ENCODE data around the gene PPEF1. TPM values are rescaled to one million over a fixed set of nuclear protein-coding genes. Genes with fewer than 3 reads are reported as not detected.
A peak's percentile ranks its signal among the peaks of the same experiment; 100 is the strongest.

Gene PPEF1, protein sequence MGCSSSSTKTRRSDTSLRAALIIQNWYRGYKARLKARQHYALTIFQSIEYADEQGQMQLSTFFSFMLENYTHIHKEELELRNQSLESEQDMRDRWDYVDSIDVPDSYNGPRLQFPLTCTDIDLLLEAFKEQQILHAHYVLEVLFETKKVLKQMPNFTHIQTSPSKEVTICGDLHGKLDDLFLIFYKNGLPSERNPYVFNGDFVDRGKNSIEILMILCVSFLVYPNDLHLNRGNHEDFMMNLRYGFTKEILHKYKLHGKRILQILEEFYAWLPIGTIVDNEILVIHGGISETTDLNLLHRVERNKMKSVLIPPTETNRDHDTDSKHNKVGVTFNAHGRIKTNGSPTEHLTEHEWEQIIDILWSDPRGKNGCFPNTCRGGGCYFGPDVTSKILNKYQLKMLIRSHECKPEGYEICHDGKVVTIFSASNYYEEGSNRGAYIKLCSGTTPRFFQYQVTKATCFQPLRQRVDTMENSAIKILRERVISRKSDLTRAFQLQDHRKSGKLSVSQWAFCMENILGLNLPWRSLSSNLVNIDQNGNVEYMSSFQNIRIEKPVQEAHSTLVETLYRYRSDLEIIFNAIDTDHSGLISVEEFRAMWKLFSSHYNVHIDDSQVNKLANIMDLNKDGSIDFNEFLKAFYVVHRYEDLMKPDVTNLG
- not detected in 2 replicates for total RNA-seq

DNA sequence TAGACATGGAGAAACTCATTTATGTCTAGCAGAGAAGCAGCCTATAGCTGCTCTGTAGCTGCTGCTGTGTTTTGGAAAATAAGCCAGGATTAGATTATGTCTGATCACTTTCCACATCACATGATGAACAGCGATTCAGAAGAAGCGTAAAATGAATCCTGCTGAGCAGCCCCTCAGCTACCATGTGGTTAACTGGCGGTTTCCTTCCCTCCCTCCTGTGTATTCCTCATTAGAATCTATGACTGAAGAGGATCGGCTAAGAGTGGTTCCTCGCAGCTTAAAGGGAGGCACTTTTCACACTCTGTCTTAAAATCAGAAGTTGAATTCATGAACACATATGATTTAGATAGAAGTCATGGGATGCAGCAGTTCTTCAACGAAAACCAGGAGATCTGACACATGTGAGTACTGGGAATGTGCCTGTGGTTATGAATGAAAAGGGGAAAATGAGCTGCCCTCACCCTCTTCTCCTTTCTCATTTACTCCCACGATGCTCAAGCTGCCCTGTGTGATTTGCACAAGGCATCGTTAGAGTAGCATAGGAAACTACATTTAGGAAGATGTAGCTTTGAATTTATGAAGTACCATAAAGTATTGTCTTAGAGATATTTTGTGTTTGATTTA is at the start of gene PPEF1:
PPEF1 (plus strand) TSS at position 220 of the 624 bp plus-strand sequence; CDS start at position 356, 136 bp downstream.
- no peak for DNase-seq (ENCODE audit: low read depth in 2 of 2)

DNA sequence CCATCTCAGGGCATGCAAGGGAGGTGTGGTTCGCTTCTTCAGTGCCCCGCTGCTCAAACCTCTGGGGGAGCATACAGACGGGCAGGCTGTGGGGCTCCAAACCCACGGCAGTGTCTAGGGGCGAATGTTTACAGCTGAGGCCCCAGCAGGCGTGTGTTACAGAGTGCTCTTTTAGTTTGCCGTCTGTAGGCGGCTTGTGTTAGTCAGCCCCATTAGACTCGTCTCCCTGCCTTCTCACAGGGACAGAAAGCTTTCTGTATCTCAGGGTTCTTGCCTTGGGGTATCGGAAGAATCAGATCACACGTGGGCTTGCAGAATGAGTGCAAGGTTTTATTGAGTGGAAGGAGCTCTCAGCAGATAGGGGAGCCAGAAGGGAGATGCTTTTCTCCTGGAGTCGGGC is 46.2 kb upstream of the PPEF1 start:
- DNase-seq (ENCODE audit: low read depth in 2 of 2), result no peak

DNA sequence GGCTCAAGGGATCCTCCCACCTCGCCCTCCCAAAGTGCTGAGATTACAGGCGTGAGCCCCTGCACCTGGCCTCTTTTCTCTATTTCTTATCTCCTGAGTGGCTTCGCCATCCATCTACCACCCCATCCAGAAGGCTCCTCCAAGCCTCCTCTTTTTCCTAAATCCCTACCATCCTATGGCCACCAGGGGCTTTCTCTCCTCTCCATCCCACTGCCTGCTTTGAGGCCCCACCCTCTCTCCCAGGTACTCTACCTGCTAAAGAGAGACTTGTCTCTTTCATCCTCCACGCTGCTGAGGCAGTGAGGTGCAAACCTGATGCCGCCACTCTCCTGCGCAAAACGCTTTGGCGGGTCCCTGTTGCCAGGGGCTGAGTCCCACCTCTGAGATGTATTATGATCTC is 42.5 kb upstream of the PPEF1 start:
- no peak for DNase-seq (ENCODE audit: low read depth in 2 of 2)

DNA sequence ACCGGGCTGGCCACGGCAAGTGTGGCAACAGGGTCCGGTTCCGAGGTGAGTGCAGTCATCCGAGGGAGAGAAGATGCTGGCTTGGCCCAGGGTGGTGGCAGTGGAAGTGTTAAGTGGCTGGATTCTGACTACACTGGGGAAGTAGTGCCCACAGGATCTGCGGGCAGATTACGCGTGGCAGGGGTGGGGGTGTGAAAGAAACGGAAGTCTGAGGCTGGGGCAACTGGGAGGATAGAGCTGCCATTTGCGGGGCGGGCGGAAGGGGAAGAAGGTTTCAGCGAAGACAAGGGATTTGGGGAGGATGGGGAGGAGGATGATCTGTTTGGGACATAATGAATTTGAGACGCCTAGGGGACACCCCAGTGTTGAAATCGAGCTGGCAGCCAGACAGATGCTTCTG is 40.8 kb upstream of the PPEF1 start:
- DNase-seq (ENCODE audit: low read depth in 2 of 2), result no peak

DNA sequence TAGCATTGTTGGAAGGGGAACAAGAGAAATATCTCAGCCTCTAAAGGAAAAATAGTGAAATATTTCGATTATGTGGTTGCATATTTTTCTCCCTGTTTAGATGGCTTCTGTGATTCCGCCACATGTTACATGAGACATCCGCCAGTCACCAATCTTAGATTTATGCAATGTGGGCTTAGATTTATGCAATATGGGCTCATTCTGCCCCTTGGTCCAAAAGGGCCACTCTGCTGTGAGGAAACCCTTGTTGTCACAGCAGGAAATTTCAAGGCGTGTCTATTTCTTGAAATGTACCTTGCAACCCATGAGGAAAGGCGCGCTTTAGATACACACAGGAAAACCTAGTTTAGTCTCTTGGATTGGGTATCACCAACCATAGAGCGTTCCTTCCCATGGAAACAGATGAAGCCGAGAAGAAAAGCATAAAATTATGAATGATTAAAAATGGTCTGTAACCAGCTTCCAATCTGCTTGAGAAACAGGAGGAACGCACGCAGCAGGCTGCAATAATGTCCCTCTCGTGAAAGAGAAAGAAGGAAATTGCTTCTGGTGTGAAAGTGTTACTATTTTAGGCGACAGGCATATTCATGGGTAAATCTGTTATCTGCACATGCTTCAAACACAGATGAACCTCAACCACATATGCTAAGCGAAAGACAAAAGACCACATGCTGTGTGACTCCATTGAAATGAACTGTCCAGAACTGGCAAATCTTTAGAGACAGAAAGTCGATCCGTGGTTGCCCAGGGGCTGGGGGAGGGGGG is 39.2 kb upstream of the PPEF1 start:
- no peak for DNase-seq (ENCODE audit: low read depth in 2 of 2)

DNA sequence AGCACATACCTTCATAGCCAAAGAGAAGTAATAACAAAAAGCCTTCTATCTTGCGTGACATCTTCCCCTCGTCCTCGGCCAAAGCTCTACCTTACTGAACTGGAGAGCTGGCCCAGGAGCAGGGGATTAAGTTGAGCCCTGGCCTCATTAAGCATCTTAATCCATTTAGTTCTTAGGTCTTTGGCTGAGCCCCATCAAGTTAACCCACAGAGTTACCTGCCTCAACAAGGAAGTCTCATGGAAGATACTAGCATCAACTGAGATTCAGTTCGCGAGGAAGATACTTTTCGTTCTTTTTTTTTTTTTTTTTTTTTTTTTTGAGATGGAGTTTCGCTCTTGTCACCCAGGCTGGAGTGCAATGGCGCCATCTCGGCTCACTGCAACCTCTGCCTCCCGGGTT is 35.4 kb upstream of the PPEF1 start, which contains the start of gene RS1:
RS1 (minus strand) TSS at position 101 of the 400 bp plus-strand sequence; CDS start at position 61, 40 bp downstream.
- no peak for DNase-seq (ENCODE audit: low read depth in 2 of 2)

DNA sequence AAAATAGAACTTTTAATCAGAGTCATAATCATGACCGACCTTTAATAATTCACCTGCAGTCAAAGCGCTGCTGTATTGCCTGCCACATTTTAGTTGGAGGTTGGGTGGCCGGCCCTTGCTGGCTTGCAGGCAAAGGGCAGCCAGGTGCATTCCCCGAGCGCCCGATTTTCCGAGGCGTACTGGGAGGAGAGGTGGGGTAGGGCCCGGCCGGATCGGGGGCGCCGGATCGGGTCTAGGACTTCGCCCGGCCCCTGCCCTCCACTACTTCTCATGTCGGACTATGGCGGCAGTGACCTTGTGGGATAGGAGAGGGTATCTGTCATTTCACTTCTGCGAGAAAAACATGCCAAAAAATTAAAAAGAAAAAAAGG is 33.0 kb upstream of the PPEF1 start:
- DNase-seq (ENCODE audit: low read depth in 2 of 2), result no peak

DNA sequence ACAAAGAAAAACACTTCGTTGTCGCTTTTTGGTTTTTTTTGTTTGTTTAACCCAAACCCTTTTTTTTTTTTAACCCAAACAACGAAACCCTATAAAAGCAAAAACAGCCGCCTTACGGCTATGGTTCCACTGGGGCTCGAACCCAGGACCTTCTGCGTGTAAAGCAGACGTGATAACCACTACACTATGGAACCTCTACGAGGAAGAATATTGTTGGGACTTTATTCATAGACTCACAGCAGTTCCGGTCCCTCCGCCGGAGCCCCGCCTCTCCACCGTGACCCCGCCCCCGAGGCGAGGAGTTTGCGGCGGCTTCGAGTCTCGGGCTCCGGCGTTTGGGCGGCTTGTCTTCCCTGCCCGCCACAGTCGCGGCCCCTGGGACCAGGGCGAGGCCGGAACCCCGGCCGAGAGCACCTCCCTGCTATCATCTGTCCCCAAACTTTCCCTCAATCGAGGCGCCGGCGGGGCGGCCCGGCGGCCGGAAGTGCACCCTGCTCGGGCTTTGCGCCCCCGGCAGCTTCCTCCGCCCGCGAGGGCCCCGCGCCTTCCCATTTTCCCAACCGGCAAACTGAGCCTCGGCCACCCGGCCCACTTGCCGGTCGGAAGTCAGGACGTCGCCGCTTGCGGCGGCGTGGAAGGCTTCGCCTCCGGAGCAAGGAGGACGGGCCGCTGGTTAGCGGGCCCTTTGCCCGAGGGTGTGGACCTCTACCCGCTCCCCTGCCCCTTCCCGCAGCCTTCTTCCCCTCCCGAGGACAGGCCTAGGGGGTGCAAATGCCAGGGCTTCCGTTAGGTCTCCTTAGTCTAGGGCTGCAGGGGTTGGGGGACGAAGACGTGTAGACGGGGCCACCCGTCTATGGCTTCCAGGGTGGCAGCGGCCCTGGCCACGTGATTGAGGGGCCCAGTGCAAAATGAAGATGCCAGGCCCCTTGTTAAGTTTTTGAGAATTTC is 32.4 kb upstream of the PPEF1 start:
- DNase-seq (ENCODE audit: low read depth in 2 of 2), result peak; percentile 71 to 77

DNA sequence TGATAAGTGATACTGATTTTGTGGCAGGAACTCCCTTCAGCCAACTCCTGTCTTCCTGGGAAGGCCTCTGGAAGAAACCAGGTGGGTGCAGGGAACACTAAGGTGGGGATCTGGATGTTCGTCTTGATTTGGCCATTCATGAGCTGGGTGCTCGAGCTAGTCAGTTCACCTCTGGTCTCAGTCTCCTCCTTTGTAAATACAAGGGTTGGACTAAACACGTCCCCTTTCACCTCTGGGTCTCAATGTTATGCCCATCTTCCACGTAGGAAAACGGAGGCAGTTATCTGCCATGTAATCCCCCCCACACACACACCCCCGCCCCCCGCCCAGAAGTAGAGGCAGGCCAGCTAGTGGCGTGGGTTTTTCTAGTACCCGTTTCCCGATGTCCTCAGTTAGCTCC is 31.4 kb upstream of the PPEF1 start:
- DNase-seq (ENCODE audit: low read depth in 2 of 2), result no peak

DNA sequence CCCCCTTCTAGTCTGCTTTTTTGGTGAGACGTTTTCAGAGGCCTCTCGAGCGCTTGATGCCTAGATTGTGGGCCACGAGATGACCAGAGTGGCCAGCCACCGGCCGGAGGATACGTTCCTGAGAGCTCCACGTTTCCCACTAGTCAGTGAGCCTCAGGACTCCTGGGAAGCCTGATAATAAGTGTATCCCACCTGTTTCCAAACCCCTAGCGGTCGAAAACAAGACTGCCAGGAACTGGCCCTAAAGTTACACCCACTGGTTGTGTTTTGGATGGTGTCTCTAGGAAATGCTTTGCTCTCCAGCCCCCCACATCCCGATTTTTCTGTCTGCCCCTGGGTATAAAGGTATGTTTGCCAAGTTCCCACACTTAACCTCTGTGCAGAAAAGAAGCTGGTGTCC is 31.0 kb upstream of the PPEF1 start:
- peak; percentile 16 to 37 for DNase-seq (ENCODE audit: low read depth in 2 of 2)

DNA sequence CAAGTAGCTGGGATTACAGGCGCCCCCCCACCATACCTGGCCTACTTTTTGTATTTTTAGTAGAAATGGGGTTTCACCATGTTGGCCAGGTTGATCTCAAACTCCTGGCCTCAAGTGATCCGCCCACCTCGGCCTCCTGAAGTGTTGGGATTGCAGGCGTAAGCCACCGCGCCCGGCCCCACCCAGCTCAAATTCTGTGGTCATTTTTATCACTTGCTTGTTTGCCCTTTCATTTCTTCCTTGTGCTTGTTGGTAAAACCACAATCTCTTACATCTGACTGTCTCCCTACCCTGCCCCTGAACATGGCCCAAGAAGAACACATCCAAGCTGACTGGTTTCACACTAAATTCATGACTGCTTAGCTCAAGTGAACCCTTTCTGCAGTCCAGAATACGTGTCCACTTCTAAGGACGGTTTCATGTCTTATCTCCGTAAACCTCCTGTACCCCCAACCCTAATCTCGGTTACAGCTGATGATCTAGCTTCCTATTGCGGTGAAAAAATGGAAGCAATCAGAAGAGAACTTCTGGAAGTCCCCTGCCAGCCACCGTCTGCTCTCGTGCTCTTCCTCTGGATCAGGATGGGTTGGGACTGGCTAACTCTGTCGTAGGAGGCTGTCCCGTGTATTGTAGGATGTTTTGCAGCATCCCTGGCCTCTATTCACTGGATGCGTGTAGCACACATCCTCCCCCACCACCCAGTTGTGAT is 30.1 kb upstream of the PPEF1 start:
- no peak for DNase-seq (ENCODE audit: low read depth in 2 of 2)

DNA sequence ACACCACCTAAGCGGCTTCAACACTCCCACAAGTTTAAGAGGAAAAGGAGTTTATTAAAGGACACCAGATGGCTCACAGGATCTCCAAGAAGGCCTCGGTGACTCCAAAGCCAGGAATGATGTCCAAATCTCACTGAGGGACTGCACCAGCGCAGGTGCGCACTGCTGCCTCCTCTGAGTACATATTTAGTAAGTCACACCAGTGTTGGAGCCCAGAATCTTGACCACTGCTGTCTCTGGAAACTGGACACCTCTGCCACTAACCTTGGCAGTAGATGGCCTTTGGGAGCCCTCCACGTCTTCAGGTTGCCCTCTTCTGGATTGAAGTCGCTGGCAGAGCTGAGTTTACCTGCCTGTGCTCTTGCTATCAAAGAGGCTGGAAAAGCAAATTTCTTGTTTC is 25.4 kb upstream of the PPEF1 start:
- no peak for DNase-seq (ENCODE audit: low read depth in 2 of 2)

DNA sequence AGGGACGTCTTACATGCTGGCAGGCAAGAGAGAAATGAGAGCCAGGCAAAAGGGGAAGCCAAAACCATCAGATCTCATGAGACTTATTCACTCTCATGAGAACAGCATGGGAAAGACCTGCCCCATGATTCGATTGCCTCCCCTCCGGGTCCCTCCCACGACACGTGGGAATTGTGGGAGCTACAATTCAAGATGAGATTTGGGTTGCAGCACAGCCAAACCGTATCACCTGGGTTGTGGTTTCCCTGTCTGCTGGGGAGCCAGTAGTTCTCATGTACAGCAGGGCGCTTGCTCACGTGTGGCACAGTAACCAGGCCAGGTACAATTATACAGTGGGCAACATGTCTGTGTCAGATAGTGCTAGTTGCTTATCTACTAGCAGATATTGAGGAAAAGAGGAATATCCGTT is 24.5 kb upstream of the PPEF1 start:
- DNase-seq (ENCODE audit: low read depth in 2 of 2), result no peak

DNA sequence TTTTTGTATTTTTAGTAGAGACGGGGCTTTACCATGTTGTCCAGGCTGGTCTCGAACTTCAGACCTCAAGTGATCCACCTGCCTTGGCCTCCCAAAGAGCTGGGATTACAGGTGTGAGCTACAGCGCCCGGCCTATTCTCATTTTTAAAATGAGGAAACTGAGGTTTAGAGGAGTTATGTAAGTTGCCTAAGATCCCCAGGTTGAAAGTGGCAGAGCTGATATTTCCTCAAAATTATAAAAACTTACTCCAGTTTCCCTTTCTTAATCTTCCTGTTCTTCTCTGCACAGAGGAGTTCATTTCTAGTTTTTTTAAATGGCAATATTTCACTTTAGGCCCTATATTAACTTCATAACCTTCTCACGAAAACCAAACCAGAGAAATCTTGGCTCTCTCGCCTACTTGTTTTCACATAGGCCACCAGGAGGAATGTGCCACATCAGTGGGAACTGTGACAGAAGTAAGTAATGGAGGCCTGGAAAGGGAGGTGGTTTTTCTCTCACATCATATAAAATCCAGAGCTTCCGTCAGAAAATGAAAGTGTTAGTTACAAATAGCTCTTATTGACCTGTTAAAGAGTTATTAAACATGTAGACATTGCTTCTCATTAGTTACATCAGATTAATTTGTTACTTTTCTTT is 19.5 kb upstream of the PPEF1 start:
- DNase-seq (ENCODE audit: low read depth in 2 of 2), result no peak

DNA sequence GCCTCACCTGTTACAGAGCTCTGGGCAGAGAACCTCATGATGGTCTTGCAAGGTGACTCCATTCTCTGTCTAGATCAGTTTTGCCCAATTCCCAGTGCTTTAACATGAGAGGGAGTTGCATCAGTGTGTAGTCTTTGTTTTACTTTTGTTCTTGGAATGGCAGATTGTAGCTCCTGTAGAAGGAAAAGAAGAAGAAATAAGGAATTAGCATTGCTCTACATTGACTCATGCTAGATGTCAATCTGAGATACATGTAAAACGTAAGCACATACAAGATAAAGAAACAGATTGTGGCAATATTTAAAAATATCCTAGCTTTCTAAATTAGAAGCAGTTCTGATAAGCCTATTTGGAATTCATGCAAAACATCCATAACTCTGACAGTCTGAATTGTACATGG is 16.0 kb upstream of the PPEF1 start:
- no peak for DNase-seq (ENCODE audit: low read depth in 2 of 2)

DNA sequence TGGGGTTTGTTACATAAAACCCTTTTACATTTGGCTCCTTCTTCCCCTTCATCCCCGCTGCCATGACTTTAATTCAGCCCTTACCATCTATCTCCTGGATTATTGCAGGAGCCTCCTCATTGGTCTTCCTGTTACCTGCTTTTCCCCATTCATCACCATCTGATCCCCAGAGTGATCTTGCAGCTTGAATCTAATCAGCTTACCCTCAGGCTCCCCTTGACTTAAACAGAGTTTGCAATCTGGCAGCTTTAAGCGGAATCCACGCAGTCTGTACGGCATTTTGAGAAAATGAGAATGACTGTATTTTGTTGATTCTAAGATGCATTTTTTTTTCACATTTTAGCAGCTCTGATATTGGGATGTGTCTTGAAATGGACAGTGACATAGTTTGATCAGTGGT is 14.9 kb upstream of the PPEF1 start:
- DNase-seq (ENCODE audit: low read depth in 2 of 2), result no peak

DNA sequence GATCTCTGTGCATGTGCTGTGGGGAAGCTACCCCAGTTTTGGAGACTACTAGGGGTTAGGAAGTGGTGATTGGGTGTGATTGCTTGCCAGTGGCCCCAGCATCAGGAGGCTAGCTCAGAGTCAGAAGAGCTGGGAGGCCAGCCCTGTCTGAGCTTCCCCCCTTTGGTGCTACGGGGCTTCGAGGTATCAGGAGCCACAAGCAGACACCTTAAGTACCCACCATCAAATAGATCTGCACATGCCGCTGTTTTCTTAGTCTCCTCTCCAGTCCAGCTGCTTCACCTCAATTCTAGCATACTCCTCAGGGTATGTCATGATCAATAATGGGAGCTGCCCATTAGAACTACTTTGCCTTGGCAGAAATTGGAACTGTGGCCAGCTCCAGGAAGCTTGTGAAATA is 10.8 kb upstream of the PPEF1 start:
- no peak for DNase-seq (ENCODE audit: low read depth in 2 of 2)

DNA sequence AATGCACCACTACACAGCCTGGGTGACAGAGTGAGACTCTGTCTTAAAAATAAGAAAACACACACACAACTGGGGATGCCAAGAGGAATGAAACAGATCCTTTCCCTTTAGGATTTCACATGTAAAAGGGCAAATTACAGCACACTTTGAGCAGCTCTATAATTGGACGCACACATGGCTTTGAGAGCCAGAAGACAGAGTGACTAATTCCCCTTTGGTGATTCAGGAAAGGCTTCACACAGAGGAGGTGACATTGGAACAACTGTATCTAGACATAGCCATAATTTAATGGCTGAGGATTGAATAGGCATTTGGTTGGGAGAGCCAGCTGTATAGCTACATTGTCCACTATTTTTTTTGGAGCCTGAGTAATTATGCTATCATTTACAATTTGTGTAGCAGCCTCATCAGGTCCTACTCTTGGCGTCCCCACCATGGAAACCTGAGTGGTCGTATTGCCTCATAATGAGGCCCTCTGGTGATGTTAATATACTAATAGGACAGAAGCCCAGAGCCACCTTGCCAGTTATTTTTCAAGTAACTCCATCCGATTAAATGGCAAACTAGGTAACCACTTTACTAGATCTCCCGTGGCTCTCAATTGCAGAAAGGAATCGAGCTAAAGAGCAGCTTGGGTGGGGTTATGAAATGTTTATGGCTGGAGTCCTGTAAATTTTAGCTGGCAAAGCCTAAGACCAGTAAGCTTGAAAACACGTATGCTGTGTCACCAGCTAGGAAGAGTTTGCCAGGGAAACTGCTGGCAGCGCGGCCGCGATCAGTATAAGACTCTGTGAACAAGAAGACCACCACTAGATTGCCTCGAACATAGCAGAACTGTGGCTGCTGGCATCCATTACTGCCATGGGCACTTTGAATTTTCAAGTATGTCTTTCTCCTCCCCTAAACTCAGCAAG is 8.5 kb upstream of the PPEF1 start:
- no peak for DNase-seq (ENCODE audit: low read depth in 2 of 2)
